HepG2 (cell line): ENCODE measurements around the gene PIK3R4. TPM values are rescaled to one million over a fixed set of nuclear protein-coding genes. Genes with fewer than 3 reads are reported as not detected.

Experiments used
- ATAC-seq: fragments of 200-7000 bp; cut with Tn5 transposase; 3 replicates; pipeline ENCODE4 v1.9.1; 2020; ENCODE audit warnings: mild to moderate bottlenecking, moderate library complexity
- BruUV-seq: library from RNA; stranded (reverse); fragments of 400-500 nt; replicated peaks from 2 replicates; lab custom pipeline; 2021; lab: Mats Ljungman, UMichigan
- CTCF ChIA-PET: fragments of 300-600 bp; formaldehyde crosslinking; extraction: SDS; loops from one replicate; lab custom pipeline; 2021; ENCODE audit warnings: low total read pairs, inconsistent platforms, low intra/inter-chr PET ratio; lab: Yijun Ruan, JAX
- POLR2A ChIA-PET: fragments of 350-600 bp; sonication (Branson Sonifier 250); formaldehyde crosslinking; loops from one replicate; lab custom pipeline; 2020; ENCODE audit warnings: antibody characterized with exemption, inconsistent platforms; lab: Yijun Ruan, JAX
- DNase-seq: peaks from one replicate; pipeline ENCODE4 v3.0.0-alpha.2; 2015; ENCODE audit warnings: low spot score
- FAIRE-seq: peaks from 3 replicates; lab custom pipeline; 2011; peaks lifted over from hg19 to GRCh38; lab: Jason Lieb, UNC
- H2AFZ ChIP-seq: one replicate; pipeline ENCODE4 v1.6.1; 2011; ENCODE audit warnings: low read length, inconsistent platforms
- H3K27ac ChIP-seq: fragments of 300-600 bp; 3 replicates; pipeline ENCODE4 v1.8.0; 2011; ENCODE audit warnings: mixed run types, mild to moderate bottlenecking, mixed read lengths, low read length, inconsistent platforms; ENCODE audit not compliant: insufficient read depth; ENCODE audit errors: extremely low read length
- H3K27me3 ChIP-seq, 2 experiments: fragments of 200-600 bp in 1 of 2; 2 replicates in 1 of 2; 3 replicates in 1 of 2; pipeline versions ENCODE4 v1.6.0 to v1.8.0; 2011; ENCODE audit warnings: low read length in 2 of 2, mild to moderate bottlenecking in 2 of 2, moderate library complexity in 2 of 2, inconsistent platforms in 1 of 2; ENCODE audit not compliant: insufficient read depth in 2 of 2, control insufficient read depth in 1 of 2
- H3K36me3 ChIP-seq, 2 experiments: fragments of 200-600 bp in 1 of 2; replicated peaks in 1 of 2; 2 replicates in 1 of 2; 3 replicates in 1 of 2; pipeline versions ENCODE4 v1.5.1 to v1.8.0; 2011; ENCODE audit warnings: low read length in 2 of 2, inconsistent platforms in 1 of 2; ENCODE audit not compliant: insufficient read depth in 2 of 2, control insufficient read depth in 1 of 2
- H3K4me1 ChIP-seq: 2 replicates; pipeline ENCODE4 v1.5.1; 2012; ENCODE audit warnings: low read length, inconsistent platforms; ENCODE audit not compliant: insufficient read depth
- H3K4me2 ChIP-seq: 2 replicates; pipeline ENCODE4 v1.6.0; 2011; ENCODE audit warnings: low read depth, low read length, inconsistent platforms
- H3K4me3 ChIP-seq, 3 experiments: fragments of 200-600 bp in 1 of 3; sonication (generic), shearing (Covaris generic) in 1 of 3; replicated peaks in 1 of 3; 2 replicates each; pipeline ENCODE4 v1.5.1; 2011 to 2016; ENCODE audit warnings: low read length in 3 of 3, inconsistent platforms in 2 of 3, low read depth in 2 of 3, mild to moderate bottlenecking in 2 of 3, control low read depth in 1 of 3, mixed read lengths in 1 of 3; ENCODE audit not compliant: insufficient read depth in 1 of 3
- H3K79me2 ChIP-seq: one replicate; pipeline ENCODE4 v1.6.1; 2011; ENCODE audit warnings: low read length, inconsistent platforms; ENCODE audit not compliant: insufficient read depth
- H3K9ac ChIP-seq: 2 replicates; pipeline ENCODE4 v1.6.0; 2011; ENCODE audit warnings: mild to moderate bottlenecking, low read depth, low read length, inconsistent platforms; ENCODE audit not compliant: insufficient read depth
- H3K9me3 ChIP-seq: 2 replicates; pipeline ENCODE4 v1.5.1; 2012; ENCODE audit warnings: mild to moderate bottlenecking, low read length
- H4K20me1 ChIP-seq: 2 replicates; pipeline ENCODE4 v1.6.0; 2011; ENCODE audit warnings: inconsistent platforms, mild to moderate bottlenecking, low read length, moderate library complexity; ENCODE audit not compliant: insufficient read depth
- AGO1 ChIP-seq: fragments of 200-400 bp; formaldehyde crosslinking; IDR thresholded peaks from 2 replicates; pipeline ENCODE4 v1.6.1; 2017; ENCODE audit warnings: mild to moderate bottlenecking, low read depth, low read length, moderate library complexity; ENCODE audit not compliant: poor library complexity, severe bottlenecking
- NCOA1 ChIP-seq: sonication (generic); formaldehyde crosslinking; IDR thresholded peaks from 2 replicates; pipeline ENCODE4 v1.9.0; 2021; ENCODE audit warnings: missing genetic modification reagents
- NR2F6 ChIP-seq, 2 experiments: IDR thresholded peaks; 2 replicates each; pipeline ENCODE4 v1.6.1; 2016; ENCODE audit warnings: antibody characterized with exemption in 1 of 2, mild to moderate bottlenecking in 1 of 2
- SETDB1 ChIP-seq: sonication (generic); formaldehyde crosslinking; IDR thresholded peaks from 2 replicates; pipeline ENCODE4 v1.5.1; 2020; ENCODE audit warnings: missing genetic modification reagents, mild to moderate bottlenecking, borderline replicate concordance
- SMAD3 ChIP-seq: sonication (generic); formaldehyde crosslinking; IDR thresholded peaks from 2 replicates; pipeline ENCODE4 v1.4.0; 2020; ENCODE audit warnings: missing genetic modification reagents
- ZNF407 ChIP-seq: sonication (generic); formaldehyde crosslinking; IDR thresholded peaks from one replicate; pipeline ENCODE4 v1.5.1; 2020; ENCODE audit warnings: mild to moderate bottlenecking, missing genetic modification reagents; ENCODE audit errors: not compliant biosample characterization
- ZNF574 ChIP-seq: sonication (generic); formaldehyde crosslinking; IDR thresholded peaks from 2 replicates; pipeline ENCODE4 v1.4.0; 2020; ENCODE audit warnings: missing genetic modification reagents
- ZNF616 ChIP-seq: sonication (generic); formaldehyde crosslinking; IDR thresholded peaks from 2 replicates; pipeline ENCODE4 v1.5.0; 2020; ENCODE audit warnings: low read depth, mild to moderate bottlenecking, missing genetic modification reagents
- ZNF792 ChIP-seq: IDR thresholded peaks from 2 replicates; pipeline ENCODE4 v1.6.1; 2016
- WGBS: methylation state at CpG from one replicate; pipeline ENCODE4 v1.1.6; 2017; ENCODE audit warnings: low lambda C conversion rate; 5-methylcytosine and 5-hydroxymethylcytosine counted together
- in situ Hi-C: cut with HindIII; loops from 2 replicates; pipeline ENCODE4 v1.10.0; 2017; ENCODE audit warnings: low pct_unique_long_range_greater_than_20kb; ENCODE audit not compliant: extremely low pct_ligation_motif_present
- intact Hi-C: fragments of 100-400 bp; cut with micrococcal nuclease; formaldehyde crosslinking; loops from one replicate; pipeline ENCODE4 v1.10.0; 2022; ENCODE audit not compliant: unreplicated experiment
- polyA plus RNA-seq, 8 experiments: library from polyadenylated mRNA; depleted of rRNA in 3 of 8; stranded (reverse) in 7 of 8; unstranded in 1 of 8; fragments of >200 nt; fragmentation: Illumina TruSeq in 4 of 8; extraction: Trizol in 4 of 8; gene quantifications; 2 replicates each; pipeline versions ENCODE4 v1.2.1 to v1.2.3, GENCODE V29; 2011 to 2016; ENCODE audit warnings: low read depth in 4 of 8, missing spikeins in 1 of 8, mixed read lengths in 1 of 8; ENCODE audit not compliant: insufficient read depth in 1 of 8
- total RNA-seq, 5 experiments: library from RNA; depleted of rRNA; stranded (reverse); fragments of >200 nt; fragmentation: Illumina TruSeq; extraction: Trizol; gene quantifications; 2 replicates each; pipeline ENCODE4 v1.2.3, GENCODE V29; 2016; ENCODE audit warnings: low read depth in 1 of 5
- TF ChIP-seq, protein P1 (sequence below): sonication (generic); formaldehyde crosslinking; IDR thresholded peaks from 2 replicates; pipeline ENCODE4 v1.5.0; 2020; ENCODE audit warnings: missing genetic modification reagents

Gene PIK3R4
- total and polyA plus RNA-seq, 2 of the 13 experiments (the other 11 are each of a cell fraction or from before 2014, with no cell fraction given), result 22.4 to 26.0 TPM

- Histone ChIP-seq H3K36me3 (no peaks in the 10 kb centered on the region), H3K27ac (no peak overlapping the region), H3K9ac (no peak overlapping the region), H3K4me3 (no peak overlapping the region), H3K9me3 (no peaks in the 10 kb centered on the region), H3K79me2 (no peaks in the 10 kb centered on the region), H2AFZ (no peak overlapping the region), H3K4me2 (no peak overlapping the region), H3K4me1 (no peaks in the 10 kb centered on the region), H4K20me1 (no peaks in the 10 kb centered on the region), H3K27me3 (no peaks in the 10 kb centered on the region)
- in situ Hi-C loops, result no loop called here
- no peak for ATAC-seq
- POLR2A ChIA-PET, result no interaction called here
- no peak for FAIRE-seq
- intact Hi-C loops, result no loop called here
- 0% methylated on average over 1 of the region's 1 CpG for WGBS
- CTCF ChIA-PET, result no interaction called here
- BruUV-seq, result no TSS peak
- DNase-seq, result no peak
- TF ChIP-seq ZNF574 (CRISPR knock-in tag) (no peak), NR2F6 (IDR thresholded peaks at IDR 0.05) (no peak), NR2F6 (CRISPR knock-in tag; IDR thresholded peaks at IDR 0.05) (no peak), SETDB1 (no peak), ZNF407 (no peak), ZNF792 (no peak), ZNF616 (no peak), SMAD3 (CRISPR knock-in tag) (no peak), NCOA1 (no peak), AGO1 (no peak)
- TF ChIP-seq, protein P1, sequence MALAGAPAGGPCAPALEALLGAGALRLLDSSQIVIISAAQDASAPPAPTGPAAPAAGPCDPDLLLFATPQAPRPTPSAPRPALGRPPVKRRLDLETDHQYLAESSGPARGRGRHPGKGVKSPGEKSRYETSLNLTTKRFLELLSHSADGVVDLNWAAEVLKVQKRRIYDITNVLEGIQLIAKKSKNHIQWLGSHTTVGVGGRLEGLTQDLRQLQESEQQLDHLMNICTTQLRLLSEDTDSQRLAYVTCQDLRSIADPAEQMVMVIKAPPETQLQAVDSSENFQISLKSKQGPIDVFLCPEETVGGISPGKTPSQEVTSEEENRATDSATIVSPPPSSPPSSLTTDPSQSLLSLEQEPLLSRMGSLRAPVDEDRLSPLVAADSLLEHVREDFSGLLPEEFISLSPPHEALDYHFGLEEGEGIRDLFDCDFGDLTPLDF, result no peak
Observed at GRCh38 chr3:130645261-130645660, 101.4 kb downstream of the PIK3R4 start.
